Measurements from ENCODE around the gene CACNA2D3. TPM values are rescaled to one million over a fixed set of nuclear protein-coding genes. Genes with fewer than 3 reads are reported as not detected.

CACNA2D3 gene
- total RNA-seq, 1 donor from 2014 or later = 2.5 TPM

- peaks cover 54% of the 10 kb centered on the region for H3K27me3 Mint-ChIP-seq
Measured at GRCh38 chr3:54137311-54137710, 15.0 kb downstream of the CACNA2D3 start.

DNA sequence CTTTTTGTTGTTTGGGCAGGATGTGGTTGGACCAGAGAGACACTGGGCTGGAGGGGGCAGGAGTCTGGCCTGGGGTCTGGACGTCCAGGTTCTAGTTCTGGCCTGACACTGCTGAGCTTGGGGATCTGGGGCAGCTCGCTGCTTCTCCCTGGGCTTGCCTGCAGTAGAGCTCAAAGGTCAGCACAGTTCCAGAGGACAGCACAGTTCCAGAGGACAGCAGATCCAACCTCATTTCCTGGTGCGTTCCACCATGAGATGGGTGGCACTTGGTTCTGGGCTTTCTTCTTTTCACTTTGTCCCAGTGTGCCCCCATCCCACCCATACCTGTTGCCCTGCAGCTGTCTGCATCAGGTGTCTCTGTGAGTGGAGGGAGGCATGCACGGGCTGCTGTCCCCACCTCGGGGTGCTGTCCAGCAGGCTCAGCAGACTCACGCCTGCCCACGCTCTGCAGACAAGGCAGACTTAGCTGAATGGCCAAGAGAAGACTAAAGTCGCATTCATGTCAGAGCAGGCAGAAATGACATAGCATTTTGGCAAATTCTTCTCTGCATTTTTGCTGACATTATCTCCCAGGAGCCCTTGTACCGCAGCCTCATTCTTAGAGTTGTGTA lies 16.7 kb downstream of the CACNA2D3 start:
- Mint-ChIP-seq H3K27ac (no peak overlapping the region), H3K4me3 (no peak overlapping the region), H3K36me3 (no peaks in the 10 kb centered on the region), H3K27me3 (peaks cover 45% of the 10 kb centered on the region), H3K4me1 (ENCODE audit: unreplicated experiment) (no peaks in the 10 kb centered on the region), H3K9me3 (no peaks in the 10 kb centered on the region)
- DNase-seq (ENCODE audit: extremely low spot score, unreplicated experiment) = no peak
- no peak for TF ChIP-seq CTCF (conservative IDR thresholded peaks at IDR 0.05)

More at GRCh38 chr3:54137311-54137710, 15.0 kb downstream of the CACNA2D3 start:
- Mint-ChIP-seq H3K36me3 (no peaks in the 10 kb centered on the region), H3K4me1 (ENCODE audit: unreplicated experiment) (no peaks in the 10 kb centered on the region), H3K9me3 (no peaks in the 10 kb centered on the region), H3K27ac (no peak overlapping the region), H3K4me3 (no peak overlapping the region)
- no peak for TF ChIP-seq CTCF (conservative IDR thresholded peaks at IDR 0.05)
- DNase-seq (ENCODE audit: extremely low spot score, unreplicated experiment) = no peak

DNA sequence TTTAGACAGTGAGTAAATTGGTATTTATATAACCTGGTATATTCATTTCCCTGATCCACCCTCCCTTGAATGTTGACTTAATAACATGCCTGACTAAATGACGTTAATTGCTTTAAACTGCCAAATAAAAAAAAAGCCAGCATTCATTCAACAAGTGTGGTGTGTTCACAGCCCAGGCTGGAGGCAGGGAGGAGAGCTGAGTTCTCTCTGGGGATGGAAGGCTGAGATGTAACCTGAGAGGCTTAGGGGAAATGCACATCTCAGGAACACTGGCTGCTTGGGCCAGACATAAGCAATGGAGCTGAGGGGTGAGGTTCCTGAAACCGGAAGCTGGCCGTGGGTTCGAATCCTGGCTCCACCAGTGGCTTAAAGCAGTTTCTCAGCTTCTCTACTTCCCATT lies 17.3 kb downstream of the CACNA2D3 start:
- no peak overlapping the region for H3K27ac Mint-ChIP-seq
- no peak for TF ChIP-seq CTCF (conservative IDR thresholded peaks at IDR 0.05)
- DNase-seq (ENCODE audit: extremely low spot score, unreplicated experiment) = no peak
- no peak overlapping the region for H3K4me3 Mint-ChIP-seq
- H3K27me3 Mint-ChIP-seq = peaks cover 47% of the 10 kb centered on the region
- H3K4me1 Mint-ChIP-seq (ENCODE audit: unreplicated experiment) = no peaks in the 10 kb centered on the region
- no peaks in the 10 kb centered on the region for H3K9me3 Mint-ChIP-seq
- H3K36me3 Mint-ChIP-seq = no peaks in the 10 kb centered on the region

- no peak for DNase-seq (ENCODE audit: extremely low spot score, unreplicated experiment)
- no peak overlapping the region for H3K27ac Mint-ChIP-seq
- H3K9me3 Mint-ChIP-seq = no peaks in the 10 kb centered on the region
- H3K36me3 Mint-ChIP-seq = no peaks in the 10 kb centered on the region
- TF ChIP-seq CTCF (conservative IDR thresholded peaks at IDR 0.05) = no peak
- no peaks in the 10 kb centered on the region for H3K4me1 Mint-ChIP-seq (ENCODE audit: unreplicated experiment)
- peaks cover 38% of the 10 kb centered on the region for H3K27me3 Mint-ChIP-seq
- H3K4me3 Mint-ChIP-seq = no peak overlapping the region
Measured at GRCh38 chr3:54144284-54144683, 21.9 kb downstream of the CACNA2D3 start.

DNA sequence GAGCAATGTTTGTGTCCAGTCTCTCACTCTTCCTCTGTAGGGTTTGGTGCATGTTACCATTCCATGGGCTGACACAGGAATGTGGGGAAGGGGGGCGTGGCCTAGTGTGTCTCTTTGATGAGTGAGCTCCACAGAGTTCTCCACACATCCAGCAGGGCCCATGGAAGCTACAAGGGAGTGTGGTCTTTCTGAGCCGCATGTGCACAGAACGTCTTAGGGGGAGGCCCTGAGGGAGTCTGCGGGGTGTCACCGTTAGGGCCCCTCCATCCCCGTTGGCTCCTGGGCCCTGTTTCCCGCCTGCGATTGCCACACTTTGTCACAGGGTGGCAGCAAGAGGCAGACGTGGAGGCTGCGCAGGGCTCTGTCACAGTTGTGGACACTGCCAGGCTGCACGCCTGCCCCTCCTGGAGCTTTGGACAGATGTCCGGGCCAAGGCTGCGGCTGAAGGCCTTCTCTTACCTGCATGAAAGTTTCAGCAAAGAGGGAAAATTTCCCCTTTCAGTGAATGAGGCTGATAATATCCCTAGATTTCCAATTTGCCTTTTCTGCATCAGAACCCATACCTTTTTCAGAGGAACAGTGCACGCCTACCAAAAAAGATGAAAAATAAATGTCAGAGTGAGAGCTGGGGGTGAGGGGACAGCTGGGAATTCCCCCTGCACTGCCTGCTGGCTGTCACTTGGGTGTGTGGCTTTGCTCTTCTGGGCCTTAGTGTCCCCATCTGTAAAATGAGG lies 24.3 kb downstream of the CACNA2D3 start:
- H3K9me3 Mint-ChIP-seq = no peaks in the 10 kb centered on the region
- H3K27me3 Mint-ChIP-seq = peaks cover 32% of the 10 kb centered on the region
- no peaks in the 10 kb centered on the region for H3K36me3 Mint-ChIP-seq
- no peaks in the 10 kb centered on the region for H3K4me1 Mint-ChIP-seq (ENCODE audit: unreplicated experiment)
- H3K4me3 Mint-ChIP-seq = no peak overlapping the region
- no peak overlapping the region for H3K27ac Mint-ChIP-seq
- DNase-seq (ENCODE audit: extremely low spot score, unreplicated experiment) = no peak
- peak; percentile 80 for TF ChIP-seq CTCF (conservative IDR thresholded peaks at IDR 0.05)
